ENCODE results near the gene YIPF1.
"Not testable (repeated sequence)": the region's sequence is repeated elsewhere in the genome, so short reads cannot be mapped to it uniquely, and the experiment has no call there.

The YIPF1 gene

DNA sequence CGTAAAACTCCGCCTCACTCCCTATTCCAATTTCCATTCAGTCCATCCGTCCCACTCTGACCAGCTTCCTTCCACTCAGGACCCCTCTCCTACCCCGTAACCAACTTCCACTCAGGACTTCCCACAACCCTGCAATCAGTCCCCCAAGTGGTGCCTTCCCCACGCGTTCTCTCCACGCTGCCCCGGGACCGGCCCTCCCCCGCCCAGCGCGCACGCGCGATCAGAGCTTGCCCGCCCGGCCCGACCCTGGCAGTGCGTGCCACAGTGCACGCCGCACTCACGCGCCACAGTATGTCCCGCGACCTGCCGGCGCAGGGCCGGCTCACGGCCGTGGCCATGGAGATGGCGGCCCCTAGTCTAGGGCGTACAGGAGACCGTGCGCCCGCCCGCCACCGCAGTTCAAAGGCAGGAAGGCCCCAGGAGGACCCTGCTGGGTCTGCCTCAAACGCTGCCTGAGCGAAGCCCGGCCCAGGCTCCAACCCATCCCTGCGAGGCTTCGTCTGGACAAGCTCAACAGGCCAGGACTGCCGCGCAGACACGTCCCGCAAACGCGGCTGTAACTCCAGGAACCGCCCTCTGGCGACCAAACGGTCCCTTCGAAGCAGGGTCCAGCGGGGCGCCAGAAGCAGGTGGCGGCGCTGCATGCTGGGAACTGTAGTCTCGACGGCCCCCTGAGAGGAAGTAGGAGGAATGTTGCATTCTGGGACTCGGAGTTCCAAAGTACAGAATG lies 51.5 kb downstream of the YIPF1 start, which contains the start of gene NDC1:
Gene NDC1 (minus strand): TSS at position 373 of the 730 bp plus-strand sequence. CDS start 35 bp downstream, at position 338.
- Histone ChIP-seq H3K4me3 (ENCODE audit: low read depth, low read length) (peak within 1 kb of the TSS; percentile 96), H3K27ac (ENCODE audit: low read depth, low read length) (peak within 1 kb of the TSS; percentile 78), H3K9me3 (ENCODE audit: control insufficient read depth, insufficient read depth, low read depth, low read length) (peaks cover 8% of the 10 kb centered on the region), H3K36me3 (ENCODE audit: control insufficient read depth, insufficient read depth, low read length) (peaks cover 11% of the 10 kb centered on the region), H3K9ac (ENCODE audit: low read length) (peak within 1 kb of the TSS; percentile 93), H3K4me1 (ENCODE audit: control insufficient read depth, insufficient read depth, low read length) (peaks cover 3% of the 10 kb centered on the region; the same call in 1 of the 2 replicates), H3K27me3 (ENCODE audit: control insufficient read depth, insufficient read depth, low read length) (no peaks in the 10 kb centered on the region)

DNA sequence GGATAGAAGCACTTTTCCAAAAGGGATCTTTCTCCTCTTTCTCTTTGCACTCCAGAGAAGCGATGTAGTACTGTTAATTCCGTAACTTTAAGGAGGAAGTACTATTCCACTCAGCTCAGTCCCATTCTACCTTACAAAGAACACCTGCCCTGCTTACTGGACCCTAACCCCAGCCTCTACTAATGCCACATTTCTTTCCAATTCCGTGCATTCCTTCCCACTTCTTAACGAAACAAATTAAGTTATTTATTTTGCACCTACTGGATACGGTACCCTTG lies 52.0 kb downstream of the YIPF1 start:
- Histone ChIP-seq H3K27me3 (ENCODE audit: control insufficient read depth, insufficient read depth, low read length) (no peaks in the 10 kb centered on the region), H3K9ac (ENCODE audit: low read length) (peak overlapping the region; percentile 93), H3K36me3 (ENCODE audit: control insufficient read depth, insufficient read depth, low read length) (peaks cover 12% of the 10 kb centered on the region), H3K4me3 (ENCODE audit: low read depth, low read length) (peak overlapping the region; percentile 96), H3K9me3 (ENCODE audit: control insufficient read depth, insufficient read depth, low read depth, low read length) (peaks cover 6% of the 10 kb centered on the region), H3K4me1 (ENCODE audit: control insufficient read depth, insufficient read depth, low read length) (peaks cover 3% of the 10 kb centered on the region; the same call in 1 of the 2 replicates), H3K27ac (ENCODE audit: low read depth, low read length) (peak overlapping the region; percentile 78; the same call in 1 of the 2 replicates)

DNA sequence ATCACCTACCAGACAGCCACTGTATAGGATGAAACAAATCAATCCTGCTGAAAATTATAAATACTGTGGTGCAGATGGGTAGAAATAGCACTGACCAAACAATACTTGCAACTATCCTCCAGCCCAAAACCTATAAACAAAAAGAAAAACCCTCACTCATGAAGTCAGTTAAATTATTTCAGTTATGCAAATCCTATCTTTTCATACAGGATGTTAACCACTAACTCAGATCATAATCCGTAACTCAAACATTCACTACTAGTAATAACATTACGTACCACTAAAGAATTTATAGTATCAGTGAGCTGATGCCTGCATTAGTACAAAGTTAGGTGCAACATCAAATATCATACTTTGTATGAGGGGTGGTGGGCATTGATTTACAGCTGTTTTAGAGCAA lies 54.1 kb downstream of the YIPF1 start:
- no peak overlapping the region for H3K9ac ChIP-seq (ENCODE audit: low read length)
- no peak overlapping the region for H3K4me3 ChIP-seq (ENCODE audit: low read depth, low read length)
- peaks cover 3% of the 10 kb centered on the region; the same call in 1 of the 2 replicates for H3K4me1 ChIP-seq (ENCODE audit: control insufficient read depth, insufficient read depth, low read length)
- no peak overlapping the region for H3K27ac ChIP-seq (ENCODE audit: low read depth, low read length)
- no peaks in the 10 kb centered on the region for H3K27me3 ChIP-seq (ENCODE audit: control insufficient read depth, insufficient read depth, low read length)
- no peaks in the 10 kb centered on the region for H3K9me3 ChIP-seq (ENCODE audit: control insufficient read depth, insufficient read depth, low read depth, low read length)
- peaks cover 20% of the 10 kb centered on the region for H3K36me3 ChIP-seq (ENCODE audit: control insufficient read depth, insufficient read depth, low read length)

DNA sequence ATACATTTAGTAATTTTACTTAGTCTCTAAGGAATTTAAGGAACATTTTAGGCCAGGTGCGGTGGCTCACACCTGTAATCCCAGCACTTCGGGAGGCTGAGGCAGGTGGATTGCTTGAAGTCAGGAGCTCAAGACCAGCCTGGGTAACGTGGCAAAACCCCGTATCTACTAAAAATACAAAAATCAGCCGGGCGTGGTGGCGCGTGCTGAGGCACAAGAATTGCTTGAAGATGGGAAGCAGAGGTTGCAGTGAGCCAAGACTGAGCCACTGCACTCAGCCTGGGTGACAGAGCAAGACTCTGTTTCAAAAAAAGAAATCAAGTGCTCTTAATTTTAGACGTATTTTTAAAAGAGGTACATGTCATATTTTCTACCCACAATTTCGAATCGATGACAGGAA lies 54.8 kb downstream of the YIPF1 start:
- peaks cover 3% of the 10 kb centered on the region; the same call in 1 of the 2 replicates for H3K4me1 ChIP-seq (ENCODE audit: control insufficient read depth, insufficient read depth, low read length)
- H3K27me3 ChIP-seq (ENCODE audit: control insufficient read depth, insufficient read depth, low read length) = no peaks in the 10 kb centered on the region
- no peak overlapping the region for H3K27ac ChIP-seq (ENCODE audit: low read depth, low read length)
- H3K9me3 ChIP-seq (ENCODE audit: control insufficient read depth, insufficient read depth, low read depth, low read length) = no peaks in the 10 kb centered on the region
- H3K36me3 ChIP-seq (ENCODE audit: control insufficient read depth, insufficient read depth, low read length) = peaks cover 23% of the 10 kb centered on the region
- H3K4me3 ChIP-seq (ENCODE audit: low read depth, low read length) = no peak overlapping the region
- H3K9ac ChIP-seq (ENCODE audit: low read length) = no peak overlapping the region

DNA sequence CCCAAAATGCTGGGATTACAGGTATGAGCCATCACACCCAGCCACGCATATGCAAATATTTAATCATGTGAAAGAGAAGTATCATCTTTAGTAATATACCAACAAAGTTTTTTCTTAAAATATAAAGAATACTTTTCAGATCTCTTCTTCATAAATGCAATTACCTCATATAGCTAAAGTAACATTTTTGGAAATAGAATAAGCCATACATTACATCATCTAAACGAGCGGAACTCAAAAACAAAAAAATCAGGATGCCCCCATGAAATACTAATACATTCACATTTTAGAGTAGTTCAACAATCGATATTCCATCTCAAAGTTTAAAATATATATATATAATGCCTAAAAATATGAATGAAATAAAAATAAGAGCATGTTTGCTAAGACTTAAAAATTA lies 56.2 kb downstream of the YIPF1 start:
- peaks cover 3% of the 10 kb centered on the region; the same call in 1 of the 2 replicates for H3K4me1 ChIP-seq (ENCODE audit: control insufficient read depth, insufficient read depth, low read length)
- H3K36me3 ChIP-seq (ENCODE audit: control insufficient read depth, insufficient read depth, low read length) = peaks cover 34% of the 10 kb centered on the region
- H3K4me3 ChIP-seq (ENCODE audit: low read depth, low read length) = no peak overlapping the region
- no peaks in the 10 kb centered on the region for H3K27me3 ChIP-seq (ENCODE audit: control insufficient read depth, insufficient read depth, low read length)
- H3K9me3 ChIP-seq (ENCODE audit: control insufficient read depth, insufficient read depth, low read depth, low read length) = no peaks in the 10 kb centered on the region
- no peak overlapping the region for H3K27ac ChIP-seq (ENCODE audit: low read depth, low read length)
- no peak overlapping the region for H3K9ac ChIP-seq (ENCODE audit: low read length)

DNA sequence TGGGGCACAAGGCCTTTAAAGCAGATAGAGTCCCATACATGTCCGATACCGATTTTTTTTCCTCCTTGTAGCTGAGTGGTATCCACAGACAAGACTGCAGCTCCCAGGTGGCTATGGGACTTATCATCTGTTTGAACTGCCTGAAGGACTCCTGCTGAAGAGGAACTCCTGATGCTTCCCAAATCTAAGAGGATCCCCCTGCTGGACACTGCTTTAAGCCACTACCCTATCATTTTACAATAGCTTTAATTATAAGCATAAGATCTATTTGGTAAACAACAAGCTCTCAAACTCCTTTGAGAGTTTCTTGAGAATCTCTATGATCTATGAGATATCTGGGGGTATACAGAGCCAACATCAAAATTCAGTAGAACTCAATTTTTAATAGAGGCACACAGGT lies 63.2 kb downstream of the YIPF1 start:
- Histone ChIP-seq H3K4me3 (ENCODE audit: low read depth, low read length) (no peak overlapping the region), H3K27ac (ENCODE audit: low read depth, low read length) (no peak overlapping the region), H3K4me1 (ENCODE audit: control insufficient read depth, insufficient read depth, low read length) (no peaks in the 10 kb centered on the region), H3K27me3 (ENCODE audit: control insufficient read depth, insufficient read depth, low read length) (no peaks in the 10 kb centered on the region), H3K36me3 (ENCODE audit: control insufficient read depth, insufficient read depth, low read length) (peaks cover 74% of the 10 kb centered on the region), H3K9ac (ENCODE audit: low read length) (no peak overlapping the region), H3K9me3 (ENCODE audit: control insufficient read depth, insufficient read depth, low read depth, low read length) (no peaks in the 10 kb centered on the region)

DNA sequence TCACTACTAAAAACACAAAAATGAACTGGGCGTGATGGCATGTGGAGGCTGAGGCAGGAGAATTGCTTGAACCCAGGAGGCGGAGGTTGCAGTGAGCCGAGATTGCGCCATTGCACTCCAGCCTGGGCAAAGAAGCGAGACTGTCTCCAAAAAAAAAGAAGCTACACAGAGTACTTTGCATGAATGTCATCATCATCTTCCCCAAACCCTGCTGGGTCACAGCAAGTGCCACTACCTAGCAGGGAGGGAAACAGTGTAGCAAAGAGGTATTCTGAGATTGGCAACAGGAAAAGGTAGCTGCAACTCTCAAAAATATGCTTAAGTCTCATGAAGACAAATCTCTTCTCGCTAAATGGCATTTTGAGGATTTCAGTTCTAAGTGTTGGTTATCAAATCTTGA lies 64.3 kb downstream of the YIPF1 start:
- no peak overlapping the region for H3K9ac ChIP-seq (ENCODE audit: low read length)
- H3K9me3 ChIP-seq (ENCODE audit: control insufficient read depth, insufficient read depth, low read depth, low read length) = no peaks in the 10 kb centered on the region
- H3K4me1 ChIP-seq (ENCODE audit: control insufficient read depth, insufficient read depth, low read length) = no peaks in the 10 kb centered on the region
- no peaks in the 10 kb centered on the region for H3K27me3 ChIP-seq (ENCODE audit: control insufficient read depth, insufficient read depth, low read length)
- H3K4me3 ChIP-seq (ENCODE audit: low read depth, low read length) = no peak overlapping the region
- H3K27ac ChIP-seq (ENCODE audit: low read depth, low read length) = no peak overlapping the region
- peaks cover 72% of the 10 kb centered on the region for H3K36me3 ChIP-seq (ENCODE audit: control insufficient read depth, insufficient read depth, low read length)

DNA sequence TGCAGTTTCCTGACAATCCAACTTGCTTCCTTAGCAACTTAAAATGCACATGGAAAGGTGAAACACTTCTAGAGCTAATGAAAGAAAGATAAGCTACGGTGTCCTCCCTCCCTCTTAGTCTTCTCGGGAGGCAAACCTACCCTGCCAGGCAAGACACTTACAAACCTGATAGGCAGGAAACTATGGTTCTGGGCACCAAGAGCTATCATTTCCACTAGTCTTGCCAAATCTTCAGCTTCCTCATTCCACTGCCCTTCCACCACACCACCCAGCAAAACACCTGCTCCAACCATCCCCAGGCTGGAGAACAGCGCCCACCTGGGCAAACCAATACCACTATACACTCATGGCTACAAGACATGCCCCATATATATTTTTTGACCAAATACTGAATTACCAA lies 66.7 kb downstream of the YIPF1 start:
- H3K27me3 ChIP-seq (ENCODE audit: control insufficient read depth, insufficient read depth, low read length) = no peaks in the 10 kb centered on the region
- H3K4me1 ChIP-seq (ENCODE audit: control insufficient read depth, insufficient read depth, low read length) = no peaks in the 10 kb centered on the region
- H3K27ac ChIP-seq (ENCODE audit: low read depth, low read length) = no peak overlapping the region
- H3K9ac ChIP-seq (ENCODE audit: low read length) = no peak overlapping the region
- peaks cover 75% of the 10 kb centered on the region for H3K36me3 ChIP-seq (ENCODE audit: control insufficient read depth, insufficient read depth, low read length)
- H3K9me3 ChIP-seq (ENCODE audit: control insufficient read depth, insufficient read depth, low read depth, low read length) = no peaks in the 10 kb centered on the region
- H3K4me3 ChIP-seq (ENCODE audit: low read depth, low read length) = no peak overlapping the region

DNA sequence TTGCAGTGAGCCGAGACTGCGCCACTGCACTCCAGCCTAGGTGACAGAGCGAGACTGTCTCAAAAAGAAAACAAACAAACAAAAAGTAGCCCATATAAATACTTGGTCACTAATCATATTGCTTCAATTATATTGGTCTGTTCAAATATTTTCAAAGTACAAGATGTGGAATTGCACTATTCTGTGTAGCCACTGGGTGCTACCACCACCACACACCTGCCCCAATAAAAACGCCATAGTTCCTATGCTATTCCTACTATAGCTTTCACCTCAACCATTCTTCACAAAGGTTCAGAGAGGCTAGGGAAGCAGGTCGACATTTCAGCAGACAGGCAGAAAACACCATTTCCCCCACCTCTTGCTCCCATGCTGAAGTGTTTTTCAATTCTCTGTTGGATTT lies 68.2 kb downstream of the YIPF1 start:
- H3K36me3 ChIP-seq (ENCODE audit: control insufficient read depth, insufficient read depth, low read length) = peaks cover 75% of the 10 kb centered on the region
- no peaks in the 10 kb centered on the region for H3K9me3 ChIP-seq (ENCODE audit: control insufficient read depth, insufficient read depth, low read depth, low read length)

DNA sequence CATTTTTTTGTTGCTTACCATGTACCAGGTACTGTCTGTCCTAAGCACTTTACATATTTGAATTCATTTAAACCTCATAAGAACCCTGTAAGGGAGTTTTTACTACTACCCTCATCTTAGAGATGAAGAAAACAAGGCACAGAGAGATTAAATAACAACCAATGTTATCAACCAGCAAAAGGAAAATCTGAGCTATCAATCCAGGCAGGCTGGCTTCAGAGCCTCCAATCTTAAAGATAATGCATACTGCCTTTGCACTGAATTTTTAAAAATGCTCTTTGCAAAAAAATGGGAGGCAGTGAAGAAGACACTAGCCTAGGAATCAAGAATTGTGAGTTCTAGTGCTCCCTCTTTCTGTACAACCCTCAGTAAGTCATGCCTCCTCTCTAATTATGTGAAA lies 70.2 kb downstream of the YIPF1 start:
- Histone ChIP-seq H3K27ac (ENCODE audit: low read depth, low read length) (no peak overlapping the region), H3K9me3 (ENCODE audit: control insufficient read depth, insufficient read depth, low read depth, low read length) (no peaks in the 10 kb centered on the region), H3K9ac (ENCODE audit: low read length) (no peak overlapping the region), H3K36me3 (ENCODE audit: control insufficient read depth, insufficient read depth, low read length) (peaks cover 64% of the 10 kb centered on the region), H3K4me3 (ENCODE audit: low read depth, low read length) (no peak overlapping the region), H3K27me3 (ENCODE audit: control insufficient read depth, insufficient read depth, low read length) (no peaks in the 10 kb centered on the region), H3K4me1 (ENCODE audit: control insufficient read depth, insufficient read depth, low read length) (no peaks in the 10 kb centered on the region)

More for the DNA sequence above, 68.2 kb downstream of the YIPF1 start:
- H3K27me3 ChIP-seq (ENCODE audit: control insufficient read depth, insufficient read depth, low read length) = no peaks in the 10 kb centered on the region
- H3K9ac ChIP-seq (ENCODE audit: low read length) = no peak overlapping the region
- no peaks in the 10 kb centered on the region for H3K4me1 ChIP-seq (ENCODE audit: control insufficient read depth, insufficient read depth, low read length)
- H3K27ac ChIP-seq (ENCODE audit: low read depth, low read length) = no peak overlapping the region
- H3K4me3 ChIP-seq (ENCODE audit: low read depth, low read length) = no peak overlapping the region

DNA sequence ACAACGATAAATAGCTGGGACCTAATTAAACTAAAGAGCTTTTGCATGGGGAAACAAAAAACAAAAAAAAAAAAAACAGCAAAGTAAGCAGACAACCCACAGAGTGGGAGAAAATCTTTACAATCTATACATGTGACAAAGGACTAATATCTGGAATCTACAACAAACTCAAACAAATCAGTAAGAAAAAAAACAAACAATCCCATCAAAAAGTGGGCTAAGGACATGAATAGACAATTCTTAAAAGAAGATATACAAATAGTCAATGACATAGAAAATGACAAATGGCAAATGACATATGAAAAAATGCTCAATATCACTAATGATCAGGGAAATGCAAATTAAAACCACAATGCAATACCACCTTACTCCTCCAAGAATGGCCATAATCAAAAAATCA lies 73.0 kb downstream of the YIPF1 start:
- peaks cover 53% of the 10 kb centered on the region for H3K36me3 ChIP-seq (ENCODE audit: control insufficient read depth, insufficient read depth, low read length)

More for the DNA sequence above, 73.0 kb downstream of the YIPF1 start:
- not testable (repeated sequence) for H3K4me1 ChIP-seq (ENCODE audit: control insufficient read depth, insufficient read depth, low read length); H3K27ac ChIP-seq (ENCODE audit: low read depth, low read length); H3K27me3 ChIP-seq (ENCODE audit: control insufficient read depth, insufficient read depth, low read length); H3K4me3 ChIP-seq (ENCODE audit: low read depth, low read length); H3K9ac ChIP-seq (ENCODE audit: low read length); H3K9me3 ChIP-seq (ENCODE audit: control insufficient read depth, insufficient read depth, low read depth, low read length)
